K562 (cell line): ENCODE results near the gene WDR76. TPM values are rescaled to one million over a fixed set of nuclear protein-coding genes. Genes with fewer than 3 reads are reported as not detected.

Source experiments
- ATF1 ChIP-seq, 2 experiments: fragments of 450-650 bp in 1 of 2; IDR thresholded peaks; 2 replicates each; pipeline ENCODE4 v1.6.1; 2016; ENCODE audit warnings: missing compliant biosample characterization in 1 of 2, missing genetic modification characterization in 1 of 2
- CBFB ChIP-seq: sonication (generic); formaldehyde crosslinking; IDR thresholded peaks from 2 replicates; pipeline ENCODE4 v1.4.0; 2020; ENCODE audit warnings: mild to moderate bottlenecking, missing genetic modification reagents
- DACH1 ChIP-seq: fragments of 450-650 bp; IDR thresholded peaks from 2 replicates; pipeline ENCODE4 v1.6.1; 2018; ENCODE audit not compliant: partially characterized antibody
- LCOR ChIP-seq: sonication (generic); formaldehyde crosslinking; IDR thresholded peaks from 2 replicates; pipeline ENCODE4 v1.8.0; 2022; ENCODE audit warnings: mild to moderate bottlenecking, missing genetic modification reagents
- PML ChIP-seq: IDR thresholded peaks from 2 replicates; pipeline ENCODE4 v1.6.1; 2012; ENCODE audit warnings: low read length, inconsistent platforms
- POLR2A ChIP-seq: fragments of 450-650 bp; conservative IDR thresholded peaks from 2 replicates; pipeline ENCODE4 v1.6.1; 2016
- RBM15 ChIP-seq: fragments of 200-400 bp; formaldehyde crosslinking; IDR thresholded peaks from 2 replicates; pipeline ENCODE4 v1.6.1; 2018; ENCODE audit warnings: mild to moderate bottlenecking, low read length, moderate library complexity; ENCODE audit not compliant: insufficient read depth
- RNF2 ChIP-seq: sonication (generic); IDR thresholded peaks from 2 replicates; pipeline ENCODE4 v1.6.1; 2016
- SMAD4 ChIP-seq: fragments of 250-450 bp; sonication (Bioruptor Pico); conservative IDR thresholded peaks from 2 replicates; pipeline ENCODE4 v1.8.0; 2021; ENCODE audit warnings: inconsistent platforms, mild to moderate bottlenecking, moderate library complexity
- ZNF609 ChIP-seq: sonication (generic); formaldehyde crosslinking; IDR thresholded peaks from 2 replicates; pipeline ENCODE4 v1.8.1; 2023; ENCODE audit warnings: missing genetic modification reagents, mild to moderate bottlenecking, borderline replicate concordance
- polyA plus RNA-seq, 8 experiments: library from polyadenylated mRNA; depleted of rRNA in 4 of 8; stranded (reverse) in 5 of 8; unstranded in 3 of 8; fragments of >200 nt; fragmentation: Nextera tagmentation in 2 of 8; fragmentation: Illumina TruSeq in 1 of 8; extraction: Ambion mirVana in 2 of 8; extraction: Trizol in 1 of 8; gene quantifications; 2 replicates each; pipeline versions ENCODE4 v1.2.1 to v1.2.3, GENCODE V29; 2011 to 2014; ENCODE audit warnings: inconsistent platforms in 1 of 8, missing spikeins in 1 of 8
- total RNA-seq, 7 experiments: library from RNA; depleted of rRNA in 6 of 7; stranded (reverse); fragments of >200 nt in 6 of 7; fragmentation: Illumina TruSeq in 2 of 7; extraction: Trizol in 2 of 7; gene quantifications; 2 replicates each; pipeline versions ENCODE4 v1.2.1 to v1.2.3, GENCODE V29; 2011 to 2021; ENCODE audit warnings: low replicate concordance in 1 of 7

The WDR76 gene
- total and polyA plus RNA-seq, 9 of the 15 experiments (the other 6 are each of a cell fraction or from before 2014, with no cell fraction given), result 9.8 to 69.5 (median 44.4) TPM

- TF ChIP-seq ZNF609 (no peak), SMAD4 (CRISPR knock-in tag) (no peak), RNF2 (no peak), PML (no peak), CBFB (no peak), ATF1 (CRISPR knock-in tag; IDR thresholded peaks at IDR 0.05) (no peak), ATF1 (tag; IDR thresholded peaks at IDR 0.05) (no peak), RBM15 (no peak), DACH1 (no peak), LCOR (CRISPR knock-in tag) (no peak), POLR2A (no peak)
These were observed 40.3 kb downstream of the WDR76 start (continued) for GRCh38 chr15:43867096-43867495.
